Occipital lobe (tissue), 2 donors: ENCODE results near the gene ZNF420. TPM values are rescaled to one million over a fixed set of nuclear protein-coding genes. Genes with fewer than 3 reads are reported as not detected.
A peak's percentile ranks its signal among the peaks of the same experiment; 100 is the strongest.
"Not testable (repeated sequence)": the region's sequence is repeated elsewhere in the genome, so short reads cannot be mapped to it uniquely, and the experiment has no call there.

Experiments used
- DNase-seq: peaks from one replicate; lab custom pipeline; 2025; lab: John Stamatoyannopoulos, UW
- total RNA-seq: library from RNA; depleted of rRNA; stranded (reverse); fragments of >200 nt; gene quantifications from one replicate; pipeline ENCODE4 v1.2.3, GENCODE V29; 2014

Gene ZNF420
- total RNA-seq, result 47.3 TPM

GRCh38 chr19:37077934-37078716 lies at the start of gene ZNF420:
TSS of gene ZNF420 (plus strand) at chr19:37078433. CDS start at chr19:37089119, 10,686 bp downstream.
- DNase-seq, result peak; percentile 92

- DNase-seq, result no peak
Measured at GRCh38 chr19:37045140-37045539, 33.1 kb upstream of the ZNF420 start.

- no peak for DNase-seq
Measured at GRCh38 chr19:37055330-37055729, 22.9 kb upstream of the ZNF420 start.

GRCh38 chr19:37056776-37057175 lies 21.5 kb upstream of the ZNF420 start:
- DNase-seq, result no peak

- no peak for DNase-seq
Measured at GRCh38 chr19:37059142-37059541, 19.1 kb upstream of the ZNF420 start.

- DNase-seq, result not testable (repeated sequence)
Measured at GRCh38 chr19:37064886-37065285, 13.3 kb upstream of the ZNF420 start.

- DNase-seq, result no peak
Measured at GRCh38 chr19:37074111-37074510, 4.1 kb upstream of the ZNF420 start.

- no peak for DNase-seq
Measured at GRCh38 chr19:37074819-37075362, 3.3 kb upstream of the ZNF420 start.

GRCh38 chr19:37076524-37076923 lies 1.7 kb upstream of the ZNF420 start:
- DNase-seq, result not testable (repeated sequence)

- DNase-seq, result no peak
Measured at GRCh38 chr19:37077501-37077933, 716 bp upstream of the ZNF420 start.

GRCh38 chr19:37078717-37079032 lies 442 bp downstream of the ZNF420 start:
- DNase-seq, result no peak

- no peak for DNase-seq
Measured at GRCh38 chr19:37079238-37079637, 1.0 kb downstream of the ZNF420 start.

GRCh38 chr19:37082307-37082706 lies 4.1 kb downstream of the ZNF420 start:
- no peak for DNase-seq

- no peak for DNase-seq
Measured at GRCh38 chr19:37087110-37087509, 8.9 kb downstream of the ZNF420 start.

- no peak for DNase-seq
Measured at GRCh38 chr19:37095859-37096258, 17.6 kb downstream of the ZNF420 start.

- no peak for DNase-seq
Measured at GRCh38 chr19:37098570-37098969, 20.3 kb downstream of the ZNF420 start.

- DNase-seq, result not testable (repeated sequence)
Measured at GRCh38 chr19:37104135-37104534, 25.9 kb downstream of the ZNF420 start.

GRCh38 chr19:37111753-37112152 lies 33.5 kb downstream of the ZNF420 start:
- not testable (repeated sequence) for DNase-seq

- DNase-seq, result no peak
Measured at GRCh38 chr19:37114001-37114400, 35.8 kb downstream of the ZNF420 start.

- not testable (repeated sequence) for DNase-seq
Measured at GRCh38 chr19:37122093-37122492, 43.9 kb downstream of the ZNF420 start.

- DNase-seq, result no peak
Measured at GRCh38 chr19:37127999-37128820, 50.0 kb downstream of the ZNF420 start.

- no peak for DNase-seq
Measured at GRCh38 chr19:37128821-37129177, 50.6 kb downstream of the ZNF420 start.
